ENCODE results near the gene FGF2.
"Not testable (repeated sequence)": the region's sequence is repeated elsewhere in the genome, so short reads cannot be mapped to it uniquely, and the experiment has no call there.

Gene FGF2

GRCh38 chr4:122930862-122931261, 104.2 kb downstream of the FGF2 start:
- peak; percentile 64 for TF ChIP-seq CTCF (IDR thresholded peaks at IDR 0.05)
- TF ChIP-seq ZFX (IDR thresholded peaks at IDR 0.05; ENCODE audit: borderline replicate concordance): no peak

DNA sequence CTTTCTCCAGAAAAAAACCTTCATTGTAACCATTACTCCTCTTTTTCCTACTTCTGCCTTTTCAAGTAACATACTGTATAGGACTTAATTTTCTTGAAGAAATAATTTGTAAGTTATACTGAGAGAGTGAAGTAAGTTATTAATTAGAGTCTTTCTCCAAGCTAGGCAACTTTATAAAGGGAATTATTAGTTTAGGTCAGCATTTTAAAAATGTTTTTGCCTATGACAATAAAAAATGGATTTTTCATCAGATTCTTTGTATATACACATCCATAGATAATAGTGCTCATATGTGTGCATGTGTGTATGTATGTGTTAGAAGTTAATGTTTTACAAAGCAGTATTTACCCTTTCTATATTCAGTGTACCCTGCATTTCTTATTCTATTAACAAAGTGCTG, 106.1 kb downstream of the FGF2 start:
- TF ChIP-seq CTCF (IDR thresholded peaks at IDR 0.05) (no peak), ZFX (IDR thresholded peaks at IDR 0.05; ENCODE audit: borderline replicate concordance) (no peak)
- no peak overlapping the region for H3K27ac ChIP-seq

More at GRCh38 chr4:122930862-122931261, 104.2 kb downstream of the FGF2 start:
- no peak overlapping the region for H3K27ac ChIP-seq

DNA sequence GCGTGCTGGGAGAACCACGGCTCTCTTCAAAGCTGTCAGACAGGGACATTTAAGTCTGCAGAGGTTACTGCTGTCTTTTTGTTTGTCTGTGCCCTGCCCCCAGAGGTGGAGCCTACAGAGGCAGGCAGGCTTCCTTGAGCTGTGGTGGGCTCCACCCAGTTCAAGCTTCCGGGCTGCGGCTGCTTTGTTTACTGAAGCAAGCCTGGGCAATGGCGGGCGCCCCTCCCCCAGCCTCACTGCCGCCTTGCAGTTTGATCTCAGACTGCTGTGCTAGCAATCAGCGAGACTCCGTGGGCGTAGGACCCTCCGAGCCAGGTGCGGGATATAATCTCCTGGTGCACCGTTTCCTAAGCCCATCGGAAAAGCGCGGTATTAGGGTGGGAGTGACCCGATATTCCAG, 118.5 kb downstream of the FGF2 start:
- H3K27ac ChIP-seq: not testable (repeated sequence)

DNA sequence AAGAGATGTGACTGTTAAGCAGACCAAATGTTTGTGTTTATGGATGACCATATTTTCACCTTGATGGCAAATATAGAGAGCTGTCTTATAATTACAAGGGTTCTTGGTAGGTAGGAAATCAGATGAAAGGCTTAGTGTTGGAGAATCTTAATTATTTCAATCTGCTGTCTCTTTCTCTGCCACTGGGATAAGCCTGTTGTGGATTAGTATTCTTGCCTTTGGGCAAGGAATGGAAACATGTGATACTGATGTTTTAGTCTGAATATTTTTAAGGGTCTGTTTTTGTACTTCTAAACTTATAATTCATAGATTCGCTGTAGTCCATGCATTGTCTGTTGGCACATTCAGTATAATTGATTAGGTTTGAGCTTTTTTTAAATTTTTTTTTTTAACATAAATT, 119.5 kb downstream of the FGF2 start:
- TF ChIP-seq ZFX (IDR thresholded peaks at IDR 0.05; ENCODE audit: borderline replicate concordance) (no peak), CTCF (IDR thresholded peaks at IDR 0.05) (no peak)

More for the DNA sequence above, 119.5 kb downstream of the FGF2 start:
- no peak overlapping the region for H3K27ac ChIP-seq
